Esophagus muscularis mucosa (tissue), 4 donors: Measurements from ENCODE around the gene CPEB4.

Experiments used
- CTCF ChIP-seq, 3 experiments: fragments of 200-600 bp in 2 of 3; fragments of 450-650 bp in 1 of 3; sonication (generic) in 2 of 3; IDR thresholded peaks; one replicate each; pipeline ENCODE4 v1.5.1; 2017 to 2019; ENCODE audit warnings: antibody characterized with exemption in 3 of 3, mild to moderate bottlenecking in 2 of 3, moderate library complexity in 1 of 3
- EP300 ChIP-seq: sonication (generic); formaldehyde crosslinking; IDR thresholded peaks from one replicate; pipeline ENCODE4 v1.6.1; 2017; ENCODE audit warnings: antibody characterized with exemption
- POLR2A ChIP-seq: fragments of 450-650 bp; IDR thresholded peaks from one replicate; pipeline ENCODE4 v1.6.1; 2017; ENCODE audit warnings: antibody characterized with exemption, moderate library complexity, mild to moderate bottlenecking, low read depth
- POLR2AphosphoS5 ChIP-seq, 2 donors: sonication (generic); formaldehyde crosslinking; IDR thresholded peaks; one replicate each; pipeline ENCODE4 v1.6.1; 2017; ENCODE audit warnings: antibody characterized with exemption in 2 of 2

GRCh38 chr5:174003795-174004194 is 115.6 kb downstream of the CPEB4 start:
- TF ChIP-seq CTCF (IDR thresholded peaks at IDR 0.05) (no peak), EP300 (no peak), POLR2A (no peak), POLR2AphosphoS5 (IDR thresholded peaks at IDR 0.05) (no peak)
